GM21381 (cell line): ENCODE measurements around the gene WFIKKN1.

Source experiments
- ATAC-seq: cut with Tn5 transposase; IDR thresholded peaks from one replicate; pipeline ENCODE4 v1.9.1; 2021; ENCODE audit warnings: mild to moderate bottlenecking, moderate library complexity; ENCODE audit not compliant: unreplicated experiment

The WFIKKN1 gene

GRCh38 chr16:621526-622105, 9.2 kb upstream of the WFIKKN1 start:
- ATAC-seq, result no peak

GRCh38 chr16:622920-623280, 7.9 kb upstream of the WFIKKN1 start:
- ATAC-seq, result no peak

- no peak for ATAC-seq
These were observed 6.2 kb upstream of the WFIKKN1 start for GRCh38 chr16:624526-625070.

GRCh38 chr16:625117-625976, 5.4 kb upstream of the WFIKKN1 start:
- no peak for ATAC-seq

- no peak for ATAC-seq
These were observed 4.6 kb upstream of the WFIKKN1 start for GRCh38 chr16:625977-626765.

GRCh38 chr16:626787-627453, 3.9 kb upstream of the WFIKKN1 start:
- ATAC-seq, result no peak

GRCh38 chr16:627454-628239, 3.1 kb upstream of the WFIKKN1 start:
- ATAC-seq, result no peak

GRCh38 chr16:628321-629061, 2.3 kb upstream of the WFIKKN1 start:
- ATAC-seq, result no peak

- ATAC-seq, result no peak
These were observed 1.5 kb upstream of the WFIKKN1 start for GRCh38 chr16:629185-629832.

- no peak for ATAC-seq
These were observed 944 bp upstream of the WFIKKN1 start for GRCh38 chr16:629833-630248.

- no peak for ATAC-seq
These were observed 453 bp upstream of the WFIKKN1 start for GRCh38 chr16:630249-630814.

GRCh38 chr16:631808-632358, 1.1 kb downstream of the WFIKKN1 start:
- ATAC-seq, result no peak

GRCh38 chr16:632486-633335, 1.9 kb downstream of the WFIKKN1 start:
- no peak for ATAC-seq

GRCh38 chr16:633336-634050, 2.7 kb downstream of the WFIKKN1 start:
- ATAC-seq, result no peak

- ATAC-seq, result no peak
These were observed 3.4 kb downstream of the WFIKKN1 start for GRCh38 chr16:634051-634670.

- ATAC-seq, result no peak
These were observed 4.2 kb downstream of the WFIKKN1 start for GRCh38 chr16:634996-635395.
